Erythroblast (primary cell): ENCODE results near the gene CT47C1.
"Not testable (repeated sequence)": the region's sequence is repeated elsewhere in the genome, so short reads cannot be mapped to it uniquely, and the experiment has no call there.

Experiments
- GATA1 ChIP-seq: IDR thresholded peaks from 2 replicates; pipeline ENCODE4 v1.6.1; 2011; ENCODE audit warnings: low read depth, mild to moderate bottlenecking, control low read depth, low read length, moderate library complexity
- POLR2A ChIP-seq: IDR thresholded peaks from 2 replicates; pipeline ENCODE4 v1.6.1; 2011; ENCODE audit warnings: mild to moderate bottlenecking, low read length

- TF ChIP-seq POLR2A, GATA1: not testable (repeated sequence)
Measured at GRCh38 chrX:119026344-119026743, 46.4 kb upstream of the CT47C1 start.
